Measurements from ENCODE around the gene SLC26A11. TPM values are rescaled to one million over a fixed set of nuclear protein-coding genes. Genes with fewer than 3 reads are reported as not detected.
A peak's percentile ranks its signal among the peaks of the same experiment; 100 is the strongest.

The SLC26A11 gene
- polyA plus RNA-seq (2013, experiment 1 of 2; ENCODE audit: insufficient read length) = 12.8 TPM
- polyA plus RNA-seq (2013, experiment 2 of 2; ENCODE audit: insufficient read length) = 12.9 TPM

DNA sequence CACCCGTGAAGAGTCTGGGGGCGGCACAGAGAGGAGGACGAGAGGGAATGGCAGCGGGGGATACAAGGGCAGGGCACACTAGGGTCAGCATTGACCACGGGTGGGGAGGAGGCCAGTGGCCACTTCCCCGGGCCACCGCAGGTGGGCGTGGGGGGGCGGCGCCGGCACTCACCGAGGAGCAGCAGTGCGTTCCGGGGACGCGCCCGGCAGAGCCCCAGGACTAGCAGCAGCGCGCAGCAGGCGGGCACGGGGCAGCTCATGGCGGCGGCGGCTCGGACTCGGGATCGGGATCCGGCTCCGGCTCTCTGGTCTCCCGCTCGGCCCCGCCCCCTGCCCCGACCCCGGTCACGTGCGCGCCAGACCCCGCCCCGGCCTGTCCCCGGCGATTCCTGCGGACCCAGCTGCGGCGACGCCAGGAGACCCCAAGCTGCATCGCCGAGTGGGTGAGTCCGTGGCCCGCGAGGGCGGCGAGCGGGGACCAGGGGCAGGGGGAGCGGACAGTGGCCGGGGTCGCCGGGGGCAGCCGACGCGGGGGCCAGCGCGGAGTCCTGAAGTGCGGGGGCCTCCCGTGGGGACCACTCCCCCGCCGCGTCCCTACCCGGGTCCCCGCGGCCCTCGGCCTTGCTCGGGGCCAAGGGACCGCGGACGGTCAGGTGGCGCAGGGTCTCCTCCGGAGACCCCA is at the start of gene SLC26A11, which contains the start of gene SGSH:
Gene SLC26A11, plus strand, starts transcription at position 374 of the 682 bp plus-strand sequence. CDS start 1,134 bp downstream, outside the sequence.
Gene SGSH, minus strand, starts transcription at position 280 of the 682 bp plus-strand sequence. Its CDS starts 20 bp downstream, at position 260.
- DNase-seq = peak; percentile 61

DNA sequence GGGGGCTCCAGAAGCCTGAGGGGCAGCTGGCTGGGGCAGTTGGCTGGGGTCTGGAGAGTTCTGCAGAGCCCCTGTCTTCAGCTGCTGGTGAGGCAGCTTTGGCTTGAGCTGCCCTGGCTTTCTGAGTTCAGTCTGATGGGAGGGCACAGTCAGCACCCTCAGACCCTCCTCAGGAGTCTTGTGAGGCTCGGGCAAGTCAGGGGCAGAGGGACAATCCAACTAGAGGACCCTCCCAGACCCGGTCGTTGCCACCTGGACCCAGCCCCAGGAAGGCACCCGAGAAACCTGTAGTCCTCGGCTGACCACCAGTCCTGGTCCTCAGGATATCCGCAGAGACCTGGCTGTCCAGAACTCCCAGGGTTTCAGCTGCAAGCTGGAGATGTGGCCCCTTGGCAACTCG is 48.5 kb upstream of the SLC26A11 start:
- no peak for DNase-seq

- DNase-seq = no peak
Observed at GRCh38 chr17:80173126-80173525, 47.1 kb upstream of the SLC26A11 start.

DNA sequence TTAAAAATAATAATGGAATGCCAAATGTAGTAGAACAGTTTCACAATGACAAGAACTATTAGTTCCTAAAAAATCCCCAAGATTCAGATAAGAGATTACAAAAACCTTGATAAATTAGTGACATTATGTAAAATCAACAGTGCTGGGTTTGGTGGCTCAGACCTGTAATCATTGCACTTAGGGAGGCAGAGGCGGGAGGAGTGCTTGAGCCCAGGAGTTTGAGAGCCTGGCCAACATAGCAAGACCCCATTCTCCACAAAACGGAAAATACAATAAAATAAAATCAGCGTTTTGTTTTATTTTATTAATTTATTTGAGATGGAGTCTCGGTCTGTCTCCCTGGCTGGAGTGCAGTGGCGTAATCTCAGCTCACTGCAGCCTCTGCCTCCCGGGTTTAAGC is 46.3 kb upstream of the SLC26A11 start:
- DNase-seq = no peak

DNA sequence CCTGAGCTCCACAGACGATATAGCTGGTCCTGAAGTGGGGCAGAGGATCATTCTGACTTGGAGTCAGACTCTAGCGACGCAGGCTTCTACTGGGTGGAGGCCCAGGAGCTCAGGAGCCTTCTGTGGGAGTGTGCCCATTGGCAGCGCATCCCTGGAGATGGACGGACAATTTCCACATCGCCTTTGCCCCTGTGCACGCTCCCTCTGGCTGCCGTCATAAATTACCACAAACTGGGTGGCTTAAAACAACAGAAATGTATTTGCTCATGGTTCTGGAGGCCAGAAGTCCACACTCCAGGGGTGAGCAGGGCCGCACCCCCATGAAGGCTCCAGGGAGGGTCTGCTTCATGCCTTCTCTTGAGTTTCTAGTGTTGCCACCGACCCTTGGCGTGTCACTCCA is 43.5 kb upstream of the SLC26A11 start:
- no peak for DNase-seq

DNA sequence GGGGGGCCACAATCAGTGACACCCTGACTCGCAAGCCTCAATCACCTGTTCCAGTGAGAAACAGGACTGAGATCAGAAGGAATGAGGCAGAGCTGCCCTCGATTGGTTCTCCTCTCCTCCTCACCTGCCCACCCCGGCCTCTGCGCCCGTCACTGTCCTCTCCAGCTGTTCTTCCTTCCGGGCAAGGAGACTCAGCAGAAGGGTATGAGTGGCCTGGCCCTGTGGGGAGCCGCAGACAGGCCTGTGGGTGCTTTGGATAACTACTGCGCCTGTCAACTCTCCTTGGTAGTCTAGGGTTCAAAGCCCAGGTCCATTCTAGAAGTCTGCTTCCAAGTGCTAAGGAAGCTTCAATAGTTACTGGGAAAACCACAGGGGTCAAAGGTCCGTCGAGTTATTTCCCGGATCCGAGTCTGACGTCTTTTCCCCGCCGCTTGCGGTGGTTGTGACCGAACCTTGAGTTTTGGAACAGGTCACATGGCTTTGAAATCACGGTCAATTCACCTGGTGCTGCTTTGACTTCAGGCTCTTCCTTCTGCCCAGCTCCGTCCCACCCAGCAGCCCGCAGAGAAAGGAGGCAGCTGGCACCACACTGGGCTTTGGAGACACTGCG is 42.1 kb upstream of the SLC26A11 start:
- DNase-seq = no peak

DNA sequence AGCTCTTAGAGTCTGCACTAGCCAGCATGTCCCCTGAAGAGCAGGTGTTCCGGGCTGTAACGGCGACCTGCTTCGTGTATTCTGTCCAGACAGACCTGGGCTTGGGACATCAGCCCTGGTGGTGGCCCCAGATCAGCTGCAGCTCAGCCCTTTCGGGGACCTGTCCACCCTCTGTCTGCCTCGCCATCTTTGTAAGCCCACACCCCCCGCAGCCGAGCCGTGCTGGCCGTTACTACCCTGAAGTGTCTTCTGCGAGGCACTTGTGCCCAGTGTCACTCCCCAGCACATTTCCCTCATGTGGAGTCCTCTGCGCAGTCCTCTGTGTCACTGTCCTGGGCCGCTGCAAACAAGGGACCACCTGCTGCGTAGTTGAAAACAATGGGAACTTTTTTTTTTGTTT is 40.0 kb upstream of the SLC26A11 start:
- no peak for DNase-seq

DNA sequence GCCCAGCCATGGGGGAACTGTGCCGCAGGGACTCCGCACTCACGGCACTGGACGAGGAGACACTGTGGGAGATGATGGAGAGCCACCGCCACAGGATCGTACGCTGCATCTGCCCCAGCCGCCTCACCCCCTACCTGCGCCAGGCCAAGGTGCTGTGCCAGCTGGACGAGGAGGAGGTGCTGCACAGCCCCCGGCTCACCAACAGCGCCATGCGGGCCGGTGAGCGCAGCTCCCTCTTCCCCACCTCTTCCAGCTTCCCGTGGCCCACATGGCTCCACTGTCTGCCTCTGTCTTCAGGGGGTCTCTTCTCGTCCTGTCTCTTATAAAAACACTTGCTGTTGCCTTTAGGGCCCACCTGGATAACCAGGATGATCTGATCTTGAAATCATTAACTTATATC is 38.8 kb upstream of the SLC26A11 start:
- no peak for DNase-seq

DNA sequence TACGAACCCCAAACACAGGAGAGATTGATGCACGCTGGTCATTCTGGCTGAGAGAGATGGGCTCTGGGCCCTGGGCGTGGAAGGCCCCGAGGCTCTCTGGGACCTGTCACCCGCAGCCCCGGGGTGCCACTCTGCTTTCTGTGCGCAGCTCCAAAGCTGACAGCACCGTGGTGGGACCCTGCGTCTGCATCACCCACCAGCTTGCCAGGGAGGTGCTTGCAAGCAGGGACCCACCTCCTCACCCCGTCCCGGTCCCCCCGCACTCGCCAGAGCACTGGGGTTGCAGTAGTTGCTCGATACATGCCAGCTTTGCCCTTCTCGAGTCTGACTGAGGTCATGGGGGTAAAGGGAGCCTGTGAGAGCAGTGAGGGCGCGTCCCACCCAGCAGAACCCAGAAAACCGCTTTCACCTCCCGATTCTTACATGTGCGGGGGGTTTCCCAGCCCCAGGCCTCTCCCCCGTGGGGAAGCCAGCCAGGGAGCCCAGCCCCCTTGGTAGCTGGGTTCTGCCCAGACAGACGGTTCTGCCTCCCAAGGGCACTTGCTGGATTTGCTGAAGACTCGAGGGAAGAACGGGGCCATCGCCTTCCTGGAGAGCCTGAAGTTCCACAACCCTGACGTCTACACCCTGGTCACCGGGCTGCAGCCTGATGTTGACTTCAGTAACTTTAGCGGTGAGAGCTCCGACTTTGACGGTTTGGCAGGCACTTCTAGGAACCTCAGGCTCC is 37.9 kb upstream of the SLC26A11 start:
- DNase-seq = no peak

DNA sequence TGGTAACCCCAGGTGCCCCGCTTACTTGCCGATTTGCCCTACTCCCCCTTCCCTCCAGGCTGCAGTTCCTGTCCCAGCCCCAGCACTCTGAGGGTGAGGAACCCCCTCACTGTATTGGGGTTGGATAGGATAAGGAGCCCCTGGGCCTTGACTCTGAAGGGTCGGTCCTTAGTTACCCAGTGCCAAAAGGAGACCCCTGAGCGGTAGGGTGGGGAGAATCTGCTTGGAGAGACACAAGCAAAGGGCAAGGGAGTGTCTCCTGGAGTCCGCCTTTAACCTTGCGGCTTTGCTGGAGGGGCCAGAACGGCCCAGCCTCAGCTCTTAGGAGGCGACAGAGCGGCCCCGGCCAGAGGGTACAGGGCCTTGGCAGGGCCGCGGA is 37.4 kb upstream of the SLC26A11 start:
- no peak for DNase-seq

DNA sequence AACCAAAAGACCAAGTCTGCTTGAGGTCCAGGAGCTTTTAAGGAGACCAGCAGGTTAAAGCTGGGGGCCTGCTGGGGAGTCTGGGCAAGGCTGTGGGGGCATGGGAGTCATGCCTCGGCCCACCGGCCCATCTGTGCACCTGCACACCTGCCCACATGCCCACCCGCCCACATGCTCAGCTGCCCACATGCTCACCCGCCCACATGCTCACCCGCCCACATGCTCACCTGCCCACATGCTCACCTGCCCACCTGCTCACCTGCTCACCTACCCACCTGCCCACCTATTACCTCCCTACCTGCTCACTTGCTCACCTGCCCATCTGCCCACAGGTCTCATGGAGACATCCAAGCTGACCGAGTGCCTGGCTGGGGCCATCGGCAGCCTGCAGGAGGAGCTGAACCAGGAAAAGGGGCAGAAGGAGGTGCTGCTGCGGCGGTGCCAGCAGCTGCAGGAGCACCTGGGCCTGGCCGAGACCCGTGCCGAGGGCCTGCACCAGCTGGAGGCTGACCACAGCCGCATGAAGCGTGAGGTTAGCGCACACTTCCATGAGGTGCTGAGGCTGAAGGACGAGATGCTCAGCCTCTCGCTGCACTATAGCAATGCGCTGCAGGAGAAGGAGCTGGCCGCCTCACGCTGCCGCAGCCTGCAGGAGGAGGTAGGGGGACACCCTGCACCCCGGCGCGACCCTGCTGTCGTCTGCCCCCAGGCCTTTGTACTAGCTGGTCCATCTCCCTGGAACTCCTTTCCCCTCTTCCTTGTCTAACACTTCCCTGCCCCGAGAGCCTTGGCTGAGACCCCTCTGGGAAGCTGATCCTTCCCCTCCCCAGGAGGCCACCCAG is 36.4 kb upstream of the SLC26A11 start:
- DNase-seq = no peak

DNA sequence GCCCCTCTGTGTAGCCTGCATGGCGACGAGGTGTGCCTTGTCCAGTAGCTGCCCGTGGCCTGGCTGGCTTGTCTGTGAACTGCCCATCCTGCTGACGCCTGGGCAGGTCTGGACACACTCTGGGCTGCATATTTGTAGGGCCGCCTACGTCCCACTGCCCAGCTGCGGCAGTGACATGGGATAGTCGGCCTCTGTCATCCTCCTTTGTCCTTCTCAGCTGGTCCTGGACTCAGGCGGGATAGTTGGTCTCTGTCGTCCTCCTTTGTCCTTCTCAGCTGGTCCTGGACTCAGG is 35.9 kb upstream of the SLC26A11 start:
- DNase-seq = no peak

DNA sequence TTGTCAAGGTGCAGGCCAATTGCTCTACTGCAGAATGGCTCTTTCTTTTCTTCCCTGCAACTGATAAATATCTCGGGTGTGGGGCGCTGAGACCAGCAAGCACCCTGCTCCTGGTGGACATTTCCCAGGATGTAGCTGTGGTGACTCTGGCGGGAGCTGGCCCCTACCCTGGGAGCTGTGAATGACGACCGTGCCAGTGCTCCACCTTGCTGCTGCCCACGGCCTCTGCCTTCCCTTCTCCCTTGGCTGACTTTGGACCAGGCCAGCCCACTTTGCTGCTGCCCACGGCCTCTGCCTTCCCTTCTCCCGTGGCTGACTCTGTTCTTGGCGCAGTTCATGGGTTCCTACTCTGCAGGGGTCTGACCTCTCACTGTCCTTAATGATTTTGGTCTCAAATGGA is 34.3 kb upstream of the SLC26A11 start:
- no peak for DNase-seq

DNA sequence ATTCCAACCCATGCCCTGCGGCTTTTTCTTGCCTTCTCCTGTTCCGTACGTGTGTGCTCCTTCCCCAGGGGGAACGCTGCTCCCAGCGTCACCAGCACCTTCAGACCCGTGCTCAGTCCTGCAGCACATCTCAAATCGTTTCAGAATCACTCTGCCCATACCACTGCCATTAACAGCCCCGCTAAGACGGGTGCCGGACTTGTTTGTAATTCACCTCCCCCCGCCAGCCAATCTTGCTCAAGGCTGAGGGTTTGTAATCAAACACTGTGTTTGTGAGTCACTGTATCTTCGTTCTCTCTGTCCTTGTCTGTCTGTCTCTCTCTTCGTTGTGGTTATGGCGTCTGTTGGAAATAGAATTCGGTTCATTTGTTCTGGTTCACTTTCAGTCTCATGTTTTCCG is 33.1 kb upstream of the SLC26A11 start:
- no peak for DNase-seq

- no peak for DNase-seq
Observed at GRCh38 chr17:80187515-80187941, 32.7 kb upstream of the SLC26A11 start.

- no peak for DNase-seq
Observed at GRCh38 chr17:80189611-80190010, 30.6 kb upstream of the SLC26A11 start.

DNA sequence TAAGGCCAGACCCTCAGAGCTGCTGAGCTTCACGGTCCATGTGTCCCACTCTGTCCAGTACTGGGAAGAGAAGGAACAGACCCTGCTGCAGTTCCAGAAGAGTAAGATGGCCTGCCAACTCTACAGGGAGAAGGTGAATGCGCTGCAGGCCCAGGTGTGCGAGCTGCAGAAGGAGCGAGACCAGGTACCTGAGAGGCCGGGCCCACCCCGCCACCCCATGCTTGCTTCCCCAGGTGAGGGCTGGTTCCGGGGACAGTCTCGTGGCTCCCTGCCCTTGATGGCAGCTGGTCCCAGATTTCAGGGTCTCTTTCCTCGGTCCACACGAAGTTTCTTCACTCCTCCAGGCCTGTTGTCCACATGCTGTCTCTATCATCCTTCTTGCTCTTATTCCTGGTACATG is 29.5 kb upstream of the SLC26A11 start:
- DNase-seq = no peak

- DNase-seq = no peak
Observed at GRCh38 chr17:80191192-80191591, 29.0 kb upstream of the SLC26A11 start.

- peak; percentile 11 for DNase-seq
Observed at GRCh38 chr17:80191865-80192661, 28.2 kb upstream of the SLC26A11 start.

GRCh38 chr17:80195141-80195540 is 25.1 kb upstream of the SLC26A11 start:
- no peak for DNase-seq

DNA sequence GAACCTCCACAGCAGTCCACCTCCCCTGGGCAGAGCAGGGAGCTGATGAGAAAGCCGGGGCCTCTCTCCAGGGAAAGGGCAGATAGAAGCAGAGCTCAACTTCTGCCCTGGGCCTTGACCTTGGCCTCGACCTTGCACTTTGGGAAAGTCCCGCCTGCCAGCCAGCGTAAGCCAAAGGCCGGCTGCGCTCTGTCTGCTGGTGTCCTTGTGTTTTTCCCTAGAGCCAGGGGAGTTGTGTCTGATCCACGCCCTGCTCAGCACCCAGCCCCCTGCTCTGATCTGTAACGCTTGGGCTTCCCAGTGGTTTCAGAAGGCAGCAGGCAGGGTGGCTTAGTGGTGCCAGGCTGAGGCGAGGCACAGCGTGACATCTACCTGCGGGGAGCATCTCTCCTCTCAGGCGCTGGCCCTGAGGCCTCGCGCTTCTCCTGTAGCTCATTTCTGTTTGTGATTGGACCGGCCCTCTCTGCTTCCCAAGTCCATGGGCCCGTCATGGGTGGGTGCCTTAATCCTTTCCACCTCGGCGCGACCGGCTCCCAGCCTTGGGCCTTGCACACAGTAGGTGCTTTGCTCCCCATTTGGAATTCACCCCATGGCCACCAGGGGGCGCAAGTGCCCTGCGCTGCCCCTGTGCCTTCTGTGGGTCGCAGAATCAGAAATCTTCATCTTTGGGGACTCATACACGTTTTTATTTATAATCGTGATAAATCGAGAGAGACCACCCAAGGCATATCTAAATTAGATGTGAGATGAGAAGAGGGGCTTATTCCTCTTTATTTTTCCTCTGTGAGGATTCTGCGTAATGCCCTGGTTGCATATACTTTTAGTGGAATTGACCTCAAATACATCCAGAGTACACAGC is 24.3 kb upstream of the SLC26A11 start:
- DNase-seq = no peak
